ENCODE results near the gene PPP1R2.

GRCh38 chr3:195573611-195574496, 30.7 kb upstream of the PPP1R2 start:
- TF ChIP-seq CTCF (IDR thresholded peaks at IDR 0.05) (no peak), POLR2A (IDR thresholded peaks at IDR 0.05) (no peak)

Data from lower leg skin (tissue), 3 donors.